ENCODE results near the gene HLA-DRB5. TPM values are rescaled to one million over a fixed set of nuclear protein-coding genes. Genes with fewer than 3 reads are reported as not detected.

The HLA-DRB5 gene
- not detected in 5 replicates for total RNA-seq (2022; extraction: Qiagen RNA extraction)

DNA sequence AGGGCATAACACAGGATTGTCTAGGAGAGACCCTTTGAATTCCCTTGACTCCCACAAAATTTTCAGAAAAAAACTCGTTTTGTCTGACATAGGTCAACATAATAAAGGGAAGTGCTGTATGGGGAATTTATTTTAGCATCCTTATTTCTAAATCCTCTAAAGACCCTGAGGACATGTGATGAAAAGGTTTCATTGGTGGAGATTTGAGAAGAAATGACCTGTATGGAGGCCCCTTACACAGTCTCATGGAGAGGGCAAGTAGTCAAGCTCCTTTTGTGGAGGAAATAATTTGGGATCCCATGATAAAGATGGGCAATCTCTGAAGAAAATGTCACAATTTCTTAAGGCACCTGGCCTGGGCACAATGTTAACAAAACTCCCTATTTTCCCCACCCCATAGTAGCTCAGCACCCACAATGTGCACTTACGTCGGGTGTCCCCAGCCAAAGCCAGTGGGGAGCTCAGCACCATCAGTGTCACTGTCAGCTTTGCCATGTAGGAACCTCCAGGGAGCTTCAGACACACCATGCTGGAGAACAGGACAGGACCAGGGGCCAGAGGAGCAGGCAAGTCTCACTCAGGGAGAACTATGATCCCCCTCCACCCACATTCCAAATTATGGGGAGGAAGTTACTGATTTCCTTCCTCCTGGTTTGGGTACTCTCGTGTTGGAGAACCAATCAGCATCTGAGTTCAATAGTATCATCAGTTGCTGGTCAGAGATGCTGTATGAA is at the start of gene HLA-DRB5:
HLA-DRB5 (minus strand) TSS at position 591 of the 734 bp plus-strand sequence; CDS start at position 528, 63 bp downstream.

Other genes with a start within 250 kb of the HLA-DRB5 start
- not detected in 5 replicates for gene TSBP1, start 158.4 kb downstream of the HLA-DRB5 start, total RNA-seq (2022; extraction: Qiagen RNA extraction)
- gene BTNL2, start 123.1 kb downstream of the HLA-DRB5 start, total RNA-seq (2022; extraction: Qiagen RNA extraction), result not detected in 5 replicates
- not detected in 5 replicates for gene HLA-DRA, start 90.4 kb downstream of the HLA-DRB5 start, total RNA-seq (2022; extraction: Qiagen RNA extraction)
- gene HLA-DRB1, start 59.6 kb upstream of the HLA-DRB5 start, total RNA-seq (2022; extraction: Qiagen RNA extraction), result not detected in 5 replicates
- gene HLA-DQA1, start 107.1 kb upstream of the HLA-DRB5 start, total RNA-seq (2022; extraction: Qiagen RNA extraction), result not detected in 5 replicates
- gene HLA-DQB1, start 136.4 kb upstream of the HLA-DRB5 start, total RNA-seq (2022; extraction: Qiagen RNA extraction), result not detected in 5 replicates
- not detected in 5 replicates for gene HLA-DQA2, start 211.1 kb upstream of the HLA-DRB5 start, total RNA-seq (2022; extraction: Qiagen RNA extraction)
- gene HLA-DQB2, start 233.2 kb upstream of the HLA-DRB5 start, total RNA-seq (2022; extraction: Qiagen RNA extraction), result not detected in 5 replicates